Rectal smooth muscle tissue (tissue), 1 donor: Measurements from ENCODE around the gene ZBTB20.

Experiments used
- H3K27ac ChIP-seq: one replicate; pipeline ENCODE4 v1.7.0; 2013; ENCODE audit warnings: low read depth, low read length, inconsistent platforms
- H3K27me3 ChIP-seq: one replicate; pipeline ENCODE4 v1.7.0; 2013; ENCODE audit warnings: low read length; ENCODE audit not compliant: control insufficient read depth, insufficient read depth
- H3K36me3 ChIP-seq: one replicate; pipeline ENCODE4 v1.7.0; 2013; ENCODE audit warnings: low read length; ENCODE audit not compliant: control insufficient read depth, insufficient read depth
- H3K4me1 ChIP-seq: one replicate; pipeline ENCODE4 v1.7.0; 2013; ENCODE audit warnings: low read length; ENCODE audit not compliant: control insufficient read depth, insufficient read depth
- H3K4me3 ChIP-seq: one replicate; pipeline ENCODE4 v1.7.0; 2013; ENCODE audit warnings: low read length
- H3K9ac ChIP-seq: one replicate; pipeline ENCODE4 v1.7.0; 2013; ENCODE audit warnings: low read length

Gene ZBTB20

GRCh38 chr3:115098354-115099073, 48.6 kb downstream of the ZBTB20 start:
- Histone ChIP-seq H3K4me3 (no peak overlapping the region), H3K27me3 (no peaks in the 10 kb centered on the region), H3K36me3 (no peaks in the 10 kb centered on the region), H3K27ac (no peak overlapping the region), H3K9ac (no peak overlapping the region), H3K4me1 (peaks cover 8% of the 10 kb centered on the region)

DNA sequence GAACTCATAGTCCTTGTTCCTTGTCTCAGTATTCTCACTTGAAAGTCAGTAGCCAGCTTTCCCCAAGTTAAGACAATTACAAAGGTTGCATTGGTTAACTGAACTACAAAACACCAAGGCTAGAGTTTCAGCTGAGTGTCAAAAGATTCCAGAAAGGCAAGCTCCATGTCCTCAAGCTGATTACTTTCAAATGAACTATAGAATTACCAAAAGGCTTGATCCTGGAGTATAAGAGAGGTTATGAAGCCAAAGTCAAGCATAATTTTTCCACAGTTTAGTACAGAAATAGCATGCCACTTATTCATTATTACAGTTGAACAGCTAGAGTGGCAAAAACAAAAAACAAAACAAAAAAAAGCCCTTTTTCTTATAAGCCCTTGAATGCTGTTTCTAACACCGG, 51.9 kb downstream of the ZBTB20 start:
- H3K27ac ChIP-seq, result no peak overlapping the region
- no peaks in the 10 kb centered on the region for H3K27me3 ChIP-seq
- H3K9ac ChIP-seq, result no peak overlapping the region
- peaks cover 2% of the 10 kb centered on the region for H3K4me1 ChIP-seq
- H3K36me3 ChIP-seq, result no peaks in the 10 kb centered on the region
- H3K4me3 ChIP-seq, result no peak overlapping the region

DNA sequence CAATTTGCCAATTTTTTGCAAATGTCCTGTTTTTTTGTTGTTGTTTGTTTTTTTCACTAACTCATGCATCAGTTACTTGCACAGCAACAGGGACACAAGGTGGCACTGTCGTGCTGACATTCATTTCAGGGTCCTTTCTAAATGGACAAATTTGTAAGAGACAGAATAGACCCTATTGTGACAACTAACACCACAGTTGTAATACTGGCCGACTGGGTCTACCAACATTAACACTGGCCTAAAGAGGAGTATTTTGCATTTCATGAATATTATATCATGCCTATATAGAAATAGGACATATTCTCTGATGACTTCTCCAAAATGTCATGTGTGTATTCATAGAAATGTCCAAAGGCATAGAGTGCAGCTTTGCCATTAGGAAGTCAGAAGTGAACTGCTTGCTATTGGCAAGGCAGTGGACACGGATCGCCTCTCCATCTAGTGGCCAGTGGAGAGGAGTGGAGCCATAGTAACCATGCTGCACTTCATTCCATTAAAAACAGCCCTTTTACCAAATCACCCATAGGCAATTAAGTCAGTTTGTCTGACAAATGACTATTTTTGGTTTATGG, 54.8 kb downstream of the ZBTB20 start:
- Histone ChIP-seq H3K27ac (no peak overlapping the region), H3K9ac (no peak overlapping the region), H3K36me3 (no peaks in the 10 kb centered on the region), H3K27me3 (no peaks in the 10 kb centered on the region), H3K4me1 (peaks cover 2% of the 10 kb centered on the region), H3K4me3 (no peak overlapping the region)

GRCh38 chr3:115090712-115091111, 56.4 kb downstream of the ZBTB20 start:
- Histone ChIP-seq H3K4me3 (no peak overlapping the region), H3K4me1 (peaks cover 2% of the 10 kb centered on the region), H3K27ac (no peak overlapping the region), H3K36me3 (no peaks in the 10 kb centered on the region), H3K27me3 (no peaks in the 10 kb centered on the region), H3K9ac (no peak overlapping the region)

GRCh38 chr3:115089481-115089880, 57.6 kb downstream of the ZBTB20 start:
- no peak overlapping the region for H3K27ac ChIP-seq
- H3K27me3 ChIP-seq, result no peaks in the 10 kb centered on the region
- no peak overlapping the region for H3K4me3 ChIP-seq
- H3K36me3 ChIP-seq, result no peaks in the 10 kb centered on the region
- no peaks in the 10 kb centered on the region for H3K4me1 ChIP-seq
- no peak overlapping the region for H3K9ac ChIP-seq

GRCh38 chr3:115087512-115087911, 59.6 kb downstream of the ZBTB20 start:
- H3K27ac ChIP-seq, result no peak overlapping the region
- H3K27me3 ChIP-seq, result no peaks in the 10 kb centered on the region
- H3K36me3 ChIP-seq, result no peaks in the 10 kb centered on the region
- H3K9ac ChIP-seq, result no peak overlapping the region
- H3K4me3 ChIP-seq, result no peak overlapping the region
- H3K4me1 ChIP-seq, result peaks cover 2% of the 10 kb centered on the region

DNA sequence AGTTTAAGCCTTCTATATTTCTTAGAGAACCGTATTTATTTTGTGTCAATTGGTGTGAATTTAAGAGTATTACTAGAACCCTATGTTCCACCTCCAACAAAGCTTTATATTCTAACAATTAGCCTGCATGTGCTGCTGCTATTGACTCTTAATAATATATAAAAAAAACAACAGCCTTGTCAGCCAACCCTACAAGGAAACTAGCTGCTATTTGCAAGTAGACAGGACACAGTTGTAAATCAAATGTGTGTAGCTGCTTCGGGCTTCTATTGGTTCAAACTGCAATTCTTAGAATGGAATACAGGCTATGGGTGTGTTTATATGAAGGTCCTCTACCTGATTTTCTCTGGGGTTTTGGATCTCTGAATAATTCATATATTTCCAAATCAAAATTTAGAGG, 60.7 kb downstream of the ZBTB20 start:
- Histone ChIP-seq H3K27me3 (no peaks in the 10 kb centered on the region), H3K9ac (no peak overlapping the region), H3K4me1 (peaks cover 2% of the 10 kb centered on the region), H3K4me3 (no peak overlapping the region), H3K27ac (no peak overlapping the region), H3K36me3 (no peaks in the 10 kb centered on the region)

- no peak overlapping the region for H3K9ac ChIP-seq
- H3K27ac ChIP-seq, result no peak overlapping the region
- H3K4me1 ChIP-seq, result peaks cover 2% of the 10 kb centered on the region
- no peaks in the 10 kb centered on the region for H3K36me3 ChIP-seq
- H3K4me3 ChIP-seq, result no peak overlapping the region
- no peaks in the 10 kb centered on the region for H3K27me3 ChIP-seq
These were observed 61.8 kb downstream of the ZBTB20 start for GRCh38 chr3:115085197-115085865.

DNA sequence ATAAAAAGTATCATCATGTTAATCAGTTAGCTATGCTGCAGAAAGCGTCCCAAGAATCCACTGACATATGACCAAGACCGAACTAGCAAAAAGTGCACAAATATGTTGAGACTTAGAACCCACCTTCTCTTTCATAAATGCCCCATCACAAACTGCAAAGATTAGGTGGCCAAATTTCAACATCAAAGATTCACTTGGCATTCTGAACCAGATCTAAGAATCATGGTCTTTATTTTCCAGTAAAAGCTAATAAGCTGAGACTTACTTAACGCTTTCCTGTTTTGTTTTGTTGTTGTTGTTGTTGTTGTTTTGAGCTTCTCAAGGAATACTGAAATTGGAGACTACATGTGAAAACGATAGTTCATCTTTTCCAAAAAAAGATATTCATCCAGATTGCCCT, 62.4 kb downstream of the ZBTB20 start:
- Histone ChIP-seq H3K36me3 (no peaks in the 10 kb centered on the region), H3K27me3 (no peaks in the 10 kb centered on the region), H3K4me1 (peaks cover 2% of the 10 kb centered on the region), H3K27ac (no peak overlapping the region), H3K9ac (no peak overlapping the region), H3K4me3 (no peak overlapping the region)

DNA sequence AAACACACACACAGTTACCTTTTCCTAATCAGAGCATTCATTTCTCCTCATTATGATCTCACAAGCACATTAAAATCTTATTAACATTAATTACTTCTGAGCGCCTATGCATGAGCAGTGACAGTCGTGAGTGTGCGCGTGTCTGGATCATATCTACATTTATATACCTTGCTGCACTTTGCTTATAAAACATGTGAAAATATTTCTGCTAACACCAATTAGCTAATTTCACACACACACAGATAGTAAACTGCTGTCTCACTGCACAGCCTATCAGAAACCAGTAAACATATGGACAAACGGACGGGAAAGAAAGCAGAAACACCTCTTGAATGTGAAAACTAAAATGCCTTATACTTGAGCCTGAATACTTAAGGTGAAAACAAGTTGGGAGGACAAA, 64.8 kb downstream of the ZBTB20 start:
- Histone ChIP-seq H3K27ac (no peak overlapping the region), H3K27me3 (no peaks in the 10 kb centered on the region), H3K4me3 (no peak overlapping the region), H3K4me1 (peaks cover 2% of the 10 kb centered on the region), H3K36me3 (no peaks in the 10 kb centered on the region), H3K9ac (no peak overlapping the region)

DNA sequence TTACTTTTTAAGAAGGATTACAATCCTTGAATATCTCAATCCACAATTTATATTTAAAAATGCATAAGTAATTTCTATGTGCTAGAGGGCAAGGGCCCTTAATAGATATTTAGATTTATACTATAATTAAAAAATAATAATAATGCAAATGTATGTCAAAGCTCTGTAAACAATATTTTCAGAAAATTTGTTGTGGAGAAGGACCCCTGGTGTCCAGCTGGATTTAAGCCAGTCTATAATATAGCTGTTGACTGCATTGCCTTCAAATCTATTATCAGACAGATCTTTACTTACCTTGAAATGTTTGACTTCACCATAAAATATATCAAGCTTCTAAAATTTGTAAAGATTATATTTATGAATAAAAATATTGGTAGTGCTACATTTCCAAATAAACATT, 65.6 kb downstream of the ZBTB20 start:
- no peak overlapping the region for H3K9ac ChIP-seq

GRCh38 chr3:115077501-115078250, 69.4 kb downstream of the ZBTB20 start:
- H3K36me3 ChIP-seq, result no peaks in the 10 kb centered on the region
- no peaks in the 10 kb centered on the region for H3K4me1 ChIP-seq
- H3K27ac ChIP-seq, result no peak overlapping the region
- H3K27me3 ChIP-seq, result no peaks in the 10 kb centered on the region
- H3K4me3 ChIP-seq, result no peak overlapping the region
- no peak overlapping the region for H3K9ac ChIP-seq

More for the DNA sequence above, 65.6 kb downstream of the ZBTB20 start:
- H3K4me1 ChIP-seq, result peaks cover 2% of the 10 kb centered on the region
- H3K27ac ChIP-seq, result no peak overlapping the region
- H3K36me3 ChIP-seq, result no peaks in the 10 kb centered on the region
- H3K27me3 ChIP-seq, result no peaks in the 10 kb centered on the region
- no peak overlapping the region for H3K4me3 ChIP-seq
